A673 (cell line): Measurements from ENCODE around the gene RALGPS1. TPM values are rescaled to one million over a fixed set of nuclear protein-coding genes. Genes with fewer than 3 reads are reported as not detected.
A peak's percentile ranks its signal among the peaks of the same experiment; 100 is the strongest.

Experiments used
- BruUV-seq: library from RNA; stranded (reverse); fragments of 400-500 nt; replicated peaks from 2 replicates; lab custom pipeline; 2021; lab: Mats Ljungman, UMichigan
- CTCF ChIA-PET: fragments of 300-600 bp; sonication (Branson Sonifier 250); formaldehyde crosslinking; loops from one replicate; lab custom pipeline; 2022; ENCODE audit warnings: antibody characterized with exemption; lab: Charles Lee
- POLR2A ChIA-PET: fragments of 300-600 bp; sonication (Branson Sonifier 250); formaldehyde crosslinking; loops from one replicate; lab custom pipeline; 2022; ENCODE audit warnings: antibody characterized with exemption; ENCODE audit not compliant: low non-redundant PET; lab: Charles Lee
- DNase-seq: peaks from one replicate; pipeline ENCODE4 v3.0.0-alpha.2; 2015; ENCODE audit warnings: low spot score
- H3K27ac ChIP-seq: fragments of 200-600 bp; sonication (generic); 2 replicates; pipeline ENCODE4 v1.5.1; 2016; ENCODE audit warnings: mixed run types, low read depth, mild to moderate bottlenecking, mixed read lengths, antibody characterized with exemption, low read length; ENCODE audit not compliant: poor library complexity, severe bottlenecking
- H3K27me3 ChIP-seq: fragments of 200-600 bp; sonication (generic); replicated peaks from 2 replicates; pipeline ENCODE4 v1.6.1; 2017; ENCODE audit warnings: mixed run types, low read depth, mild to moderate bottlenecking, mixed read lengths, antibody characterized with exemption, low read length; ENCODE audit not compliant: insufficient read depth, poor library complexity
- H3K36me3 ChIP-seq: fragments of 200-600 bp; sonication (generic); 2 replicates; pipeline ENCODE4 v1.6.1; 2016; ENCODE audit warnings: mixed run types, mild to moderate bottlenecking, mixed read lengths, antibody characterized with exemption, low read length; ENCODE audit not compliant: insufficient read depth, poor library complexity, severe bottlenecking
- H3K4me1 ChIP-seq: fragments of 200-600 bp; sonication (generic); 2 replicates; pipeline ENCODE4 v1.6.1; 2017; ENCODE audit warnings: mixed run types, mild to moderate bottlenecking, mixed read lengths, antibody characterized with exemption, low read length; ENCODE audit not compliant: insufficient read depth, poor library complexity, severe bottlenecking
- H3K4me3 ChIP-seq: fragments of 200-600 bp; sonication (generic); 2 replicates; pipeline ENCODE4 v1.5.1; 2016; ENCODE audit warnings: low read depth, mixed run types, mild to moderate bottlenecking, mixed read lengths, low read length; ENCODE audit not compliant: poor library complexity, severe bottlenecking
- H3K9me3 ChIP-seq: fragments of 200-600 bp; sonication (generic); 2 replicates; pipeline ENCODE4 v1.6.1; 2016; ENCODE audit warnings: mixed run types, low read depth, mild to moderate bottlenecking, mixed read lengths, antibody characterized with exemption, low read length; ENCODE audit not compliant: poor library complexity, severe bottlenecking
- CTCF ChIP-seq: fragments of 300-800, 200-600 bp; sonication (generic); conservative IDR thresholded peaks from 2 replicates; pipeline ENCODE4 v1.5.1; 2017; ENCODE audit warnings: low read depth, mild to moderate bottlenecking, antibody characterized with exemption, low read length, moderate library complexity, mixed read lengths
- EZH2 ChIP-seq: fragments of 200-600 bp; sonication (generic); IDR thresholded peaks from 2 replicates; pipeline ENCODE4 v1.6.1; 2017; ENCODE audit warnings: borderline replicate concordance, low read depth, mild to moderate bottlenecking, mixed read lengths, antibody characterized with exemption, low read length; ENCODE audit not compliant: poor library complexity, severe bottlenecking
- intact Hi-C: fragments of 100-400 bp; cut with micrococcal nuclease; formaldehyde crosslinking; loops from one replicate; pipeline ENCODE4 v1.10.0; 2022; ENCODE audit not compliant: unreplicated experiment
- total RNA-seq: library from RNA; stranded (reverse); gene quantifications from 2 replicates; pipeline ENCODE4 v1.2.3, GENCODE V29; 2021

RALGPS1 gene
- total RNA-seq, 1 experiment from 2014 or later = 3.9 TPM

- H3K9me3 ChIP-seq = no peaks in the 10 kb centered on the region
- peak overlapping the region; percentile 75 for H3K27ac ChIP-seq
- BruUV-seq = no TSS peak
- intact Hi-C loops = no loop called here
- POLR2A ChIA-PET = interaction anchor here (0.6 kb wide), 2 partner anchors 12 to 575 kb away, joined by 4 to 8 read pairs; no protein-coding TSS in a partner anchor
- H3K27me3 ChIP-seq = no peaks in the 10 kb centered on the region
- TF ChIP-seq CTCF (0 out of 2 replicates have a peak, but pooled peaks have one; percentile 25), EZH2 (no peak)
- H3K4me1 ChIP-seq = peaks cover 38% of the 10 kb centered on the region
- H3K36me3 ChIP-seq = no peaks in the 10 kb centered on the region
- no peak overlapping the region for H3K4me3 ChIP-seq
- CTCF ChIA-PET = interaction anchor here (0.5 kb wide), 1 partner anchor 619 kb away, joined by 5 read pairs; the partner anchor contains the start of gene SH2D3C
- DNase-seq = peak; percentile 58
Observed at GRCh38 chr9:127159325-127159801, 244.8 kb downstream of the RALGPS1 start.

GRCh38 chr9:127159949-127160610, 245.5 kb downstream of the RALGPS1 start:
- Histone ChIP-seq H3K4me3 (no peak overlapping the region), H3K27me3 (no peaks in the 10 kb centered on the region), H3K36me3 (no peaks in the 10 kb centered on the region), H3K27ac (peak overlapping the region; percentile 75), H3K4me1 (peaks cover 38% of the 10 kb centered on the region), H3K9me3 (no peaks in the 10 kb centered on the region)
- DNase-seq = no peak
- BruUV-seq = no TSS peak
- intact Hi-C loops = no loop called here
- TF ChIP-seq CTCF = no peak
- TF ChIP-seq EZH2 = no peak
- POLR2A ChIA-PET = interaction anchor here (0.6 kb wide), 1 partner anchor 576 kb away, joined by 8 read pairs; no protein-coding TSS in a partner anchor
- CTCF ChIA-PET = interaction anchor here (0.5 kb wide), 1 partner anchor 618 kb away, joined by 5 read pairs; the partner anchor contains the start of gene SH2D3C

- no TSS peak for BruUV-seq
- Histone ChIP-seq H3K27ac (no peak overlapping the region), H3K27me3 (no peaks in the 10 kb centered on the region), H3K4me3 (no peak overlapping the region), H3K36me3 (no peaks in the 10 kb centered on the region), H3K9me3 (no peaks in the 10 kb centered on the region), H3K4me1 (peaks cover 38% of the 10 kb centered on the region)
- DNase-seq = no peak
- POLR2A ChIA-PET = no interaction called here
- TF ChIP-seq EZH2 = no peak
- no peak for TF ChIP-seq CTCF
- intact Hi-C loops = no loop called here
- CTCF ChIA-PET = no interaction called here
Observed at GRCh38 chr9:127161081-127161624, 246.6 kb downstream of the RALGPS1 start.
